ENCODE measurements around the gene NEBL.

DNA sequence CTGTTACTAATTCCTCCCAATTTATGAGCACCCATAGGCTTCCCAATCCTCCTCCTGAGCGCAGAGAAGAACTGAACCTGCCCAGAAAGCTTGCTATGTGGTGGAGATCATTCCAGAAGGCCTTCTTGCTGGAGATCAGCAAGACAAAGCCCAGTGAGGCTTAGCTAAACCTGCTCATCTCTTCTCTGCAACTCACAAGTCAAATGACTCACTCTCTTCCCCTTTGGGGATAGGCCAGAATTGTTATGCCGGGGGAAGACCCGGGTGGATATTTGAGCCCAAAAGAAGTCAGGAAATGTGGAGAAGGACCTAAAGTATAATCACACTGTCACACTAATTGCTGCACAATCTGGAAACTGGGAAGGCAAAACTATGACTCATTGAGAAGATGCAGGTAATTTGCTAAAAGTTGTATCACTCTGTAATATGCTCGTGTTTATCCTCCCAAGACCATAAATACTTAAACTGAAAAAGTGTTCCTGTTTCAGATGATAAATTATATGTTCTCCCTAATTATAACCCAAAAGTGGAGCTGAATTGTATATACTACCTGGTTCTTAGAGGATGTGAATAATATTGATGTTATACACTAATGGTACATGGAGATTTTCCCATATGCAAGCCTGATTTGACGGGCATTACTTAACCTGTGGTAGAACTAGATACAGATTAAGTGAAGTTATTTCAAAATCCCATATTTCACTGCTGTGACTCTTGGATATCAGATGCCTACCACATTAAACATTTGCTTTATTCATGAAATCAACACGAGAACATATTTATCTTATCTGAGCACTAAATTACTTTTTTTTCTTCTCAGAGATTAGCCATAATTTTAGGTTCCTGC is 6.4 kb downstream of the NEBL start:
- TF ChIP-seq, protein P1, sequence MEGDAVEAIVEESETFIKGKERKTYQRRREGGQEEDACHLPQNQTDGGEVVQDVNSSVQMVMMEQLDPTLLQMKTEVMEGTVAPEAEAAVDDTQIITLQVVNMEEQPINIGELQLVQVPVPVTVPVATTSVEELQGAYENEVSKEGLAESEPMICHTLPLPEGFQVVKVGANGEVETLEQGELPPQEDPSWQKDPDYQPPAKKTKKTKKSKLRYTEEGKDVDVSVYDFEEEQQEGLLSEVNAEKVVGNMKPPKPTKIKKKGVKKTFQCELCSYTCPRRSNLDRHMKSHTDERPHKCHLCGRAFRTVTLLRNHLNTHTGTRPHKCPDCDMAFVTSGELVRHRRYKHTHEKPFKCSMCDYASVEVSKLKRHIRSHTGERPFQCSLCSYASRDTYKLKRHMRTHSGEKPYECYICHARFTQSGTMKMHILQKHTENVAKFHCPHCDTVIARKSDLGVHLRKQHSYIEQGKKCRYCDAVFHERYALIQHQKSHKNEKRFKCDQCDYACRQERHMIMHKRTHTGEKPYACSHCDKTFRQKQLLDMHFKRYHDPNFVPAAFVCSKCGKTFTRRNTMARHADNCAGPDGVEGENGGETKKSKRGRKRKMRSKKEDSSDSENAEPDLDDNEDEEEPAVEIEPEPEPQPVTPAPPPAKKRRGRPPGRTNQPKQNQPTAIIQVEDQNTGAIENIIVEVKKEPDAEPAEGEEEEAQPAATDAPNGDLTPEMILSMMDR (conservative IDR thresholded peaks at IDR 0.05 in 1 of 2, IDR thresholded peaks at IDR 0.05 in 1 of 2; ENCODE audit: extremely low read depth in 1 of 2, insufficient read depth in 1 of 2, low read depth in 1 of 2, low read length in 2 of 2), result no peak
- no peak for TF ChIP-seq EZH2 (IDR thresholded peaks at IDR 0.05; ENCODE audit: borderline replicate concordance, low read length)
